Stimulated activated CD8-positive, alpha-beta memory T cell treated with anti-CD3 and anti-CD28 coated beads, Interleukin-4, amount 100 ng/mL, for 1 hour (primary cell): ENCODE measurements around the gene PGA3.
"Not testable (repeated sequence)": the region's sequence is repeated elsewhere in the genome, so short reads cannot be mapped to it uniquely, and the experiment has no call there.

Experiments
- DNase-seq, 2 donors: peaks; one replicate each; pipeline ENCODE4 v3.0.0-alpha.2; 2020; ENCODE audit warnings: low read depth in 2 of 2, low spot score in 1 of 2

The PGA3 gene

GRCh38 chr11:61204502-61205059, 1.3 kb downstream of the PGA3 start:
- DNase-seq = not testable (repeated sequence)

- DNase-seq = not testable (repeated sequence)
Observed at GRCh38 chr11:61207636-61208310, 4.5 kb downstream of the PGA3 start.

GRCh38 chr11:61210629-61211028, 7.3 kb downstream of the PGA3 start:
- DNase-seq = not testable (repeated sequence)

GRCh38 chr11:61211327-61211952, 8.1 kb downstream of the PGA3 start:
- DNase-seq = not testable (repeated sequence)

GRCh38 chr11:61212202-61212601, 8.9 kb downstream of the PGA3 start:
- DNase-seq = not testable (repeated sequence)

GRCh38 chr11:61213711-61214324, 10.5 kb downstream of the PGA3 start:
- not testable (repeated sequence) for DNase-seq

GRCh38 chr11:61218306-61218705, 15.0 kb downstream of the PGA3 start:
- not testable (repeated sequence) for DNase-seq

GRCh38 chr11:61219016-61219415, 15.7 kb downstream of the PGA3 start:
- not testable (repeated sequence) for DNase-seq

GRCh38 chr11:61222047-61222446, 18.7 kb downstream of the PGA3 start, which contains the start of gene PGA4:
Gene PGA4 (plus strand): TSS chr11:61222347. CDS start chr11:61222401, 54 bp downstream.
- DNase-seq = not testable (repeated sequence)

- DNase-seq = not testable (repeated sequence)
Observed at GRCh38 chr11:61222692-61223091, 19.4 kb downstream of the PGA3 start.

GRCh38 chr11:61226457-61227137, 23.3 kb downstream of the PGA3 start:
- not testable (repeated sequence) for DNase-seq

GRCh38 chr11:61229458-61229857, 26.1 kb downstream of the PGA3 start:
- not testable (repeated sequence) for DNase-seq

GRCh38 chr11:61231033-61231432, 27.7 kb downstream of the PGA3 start:
- DNase-seq = not testable (repeated sequence)

GRCh38 chr11:61231585-61231984, 28.3 kb downstream of the PGA3 start:
- not testable (repeated sequence) for DNase-seq

- not testable (repeated sequence) for DNase-seq
Observed at GRCh38 chr11:61232548-61233145, 29.3 kb downstream of the PGA3 start.

GRCh38 chr11:61237130-61237529, 33.8 kb downstream of the PGA3 start:
- DNase-seq = not testable (repeated sequence)

GRCh38 chr11:61240288-61240687, 37.0 kb downstream of the PGA3 start:
- DNase-seq = not testable (repeated sequence)

- not testable (repeated sequence) for DNase-seq
Observed at GRCh38 chr11:61240875-61241274, 37.6 kb downstream of the PGA3 start, which contains the start of gene PGA5. Gene PGA5 (plus strand): TSS chr11:61241175. CDS start chr11:61241227, 52 bp downstream.

GRCh38 chr11:61241526-61241925, 38.2 kb downstream of the PGA3 start:
- DNase-seq = not testable (repeated sequence)

- not testable (repeated sequence) for DNase-seq
Observed at GRCh38 chr11:61245284-61245964, 42.1 kb downstream of the PGA3 start.
